ENCODE measurements around the gene CR1L.
"Not testable (repeated sequence)": the region's sequence is repeated elsewhere in the genome, so short reads cannot be mapped to it uniquely, and the experiment has no call there.

Gene CR1L

GRCh38 chr1:207644852-207645634 lies at the start of gene CR1L:
Gene CR1L (plus strand): TSS chr1:207645133. CDS start chr1:207645234, 101 bp downstream.
- peak; percentile 56 for DNase-seq (ENCODE audit: low read depth)

- no peak for DNase-seq (ENCODE audit: low read depth)
These were observed 41.2 kb upstream of the CR1L start for GRCh38 chr1:207603777-207604176.

- no peak for DNase-seq (ENCODE audit: low read depth)
These were observed 39.2 kb upstream of the CR1L start for GRCh38 chr1:207605444-207606361.

- DNase-seq (ENCODE audit: low read depth) = no peak
These were observed 38.6 kb upstream of the CR1L start for GRCh38 chr1:207606362-207606755.

- no peak for DNase-seq (ENCODE audit: low read depth)
These were observed 32.2 kb upstream of the CR1L start for GRCh38 chr1:207612762-207613161.

GRCh38 chr1:207619871-207620542 lies 24.9 kb upstream of the CR1L start:
- DNase-seq (ENCODE audit: low read depth) = peak; percentile 33

GRCh38 chr1:207620543-207620893 lies 24.4 kb upstream of the CR1L start:
- no peak for DNase-seq (ENCODE audit: low read depth)

- DNase-seq (ENCODE audit: low read depth) = not testable (repeated sequence)
These were observed 19.3 kb upstream of the CR1L start for GRCh38 chr1:207625504-207626071.

- no peak for DNase-seq (ENCODE audit: low read depth)
These were observed 18.0 kb upstream of the CR1L start for GRCh38 chr1:207626972-207627337.

GRCh38 chr1:207627496-207627895 lies 17.4 kb upstream of the CR1L start:
- no peak for DNase-seq (ENCODE audit: low read depth)

GRCh38 chr1:207628776-207629175 lies 16.2 kb upstream of the CR1L start:
- no peak for DNase-seq (ENCODE audit: low read depth)

GRCh38 chr1:207631137-207631536 lies 13.8 kb upstream of the CR1L start:
- DNase-seq (ENCODE audit: low read depth) = no peak

GRCh38 chr1:207633226-207633625 lies 11.7 kb upstream of the CR1L start:
- DNase-seq (ENCODE audit: low read depth) = no peak

GRCh38 chr1:207633699-207634289 lies 11.1 kb upstream of the CR1L start:
- DNase-seq (ENCODE audit: low read depth) = not testable (repeated sequence)

GRCh38 chr1:207634293-207634692 lies 10.6 kb upstream of the CR1L start:
- not testable (repeated sequence) for DNase-seq (ENCODE audit: low read depth)

- DNase-seq (ENCODE audit: low read depth) = not testable (repeated sequence)
These were observed 9.3 kb upstream of the CR1L start for GRCh38 chr1:207635569-207636186.

- not testable (repeated sequence) for DNase-seq (ENCODE audit: low read depth)
These were observed 6.3 kb upstream of the CR1L start for GRCh38 chr1:207638487-207639145.

GRCh38 chr1:207639362-207639761 lies 5.6 kb upstream of the CR1L start:
- DNase-seq (ENCODE audit: low read depth) = not testable (repeated sequence)

- DNase-seq (ENCODE audit: low read depth) = no peak
These were observed 624 bp upstream of the CR1L start for GRCh38 chr1:207644166-207644851.

GRCh38 chr1:207645635-207646081 lies 725 bp downstream of the CR1L start:
- no peak for DNase-seq (ENCODE audit: low read depth)
